SH-SY5Y (cell line): ENCODE data around the gene C2CD4B.

Source experiments
- GATA2 ChIP-seq: IDR thresholded peaks from 2 replicates; pipeline ENCODE4 v1.6.1; 2011; ENCODE audit warnings: mild to moderate bottlenecking, low read depth, low read length
- GATA3 ChIP-seq: IDR thresholded peaks from 2 replicates; pipeline ENCODE4 v1.6.1; 2011; ENCODE audit warnings: low read depth, mild to moderate bottlenecking, low read length, moderate library complexity

- TF ChIP-seq GATA3 = no peak
- no peak for TF ChIP-seq GATA2
These were observed 21.5 kb upstream of the C2CD4B start for GRCh38 chr15:62186578-62186977.
